SU-DHL-6 (cell line): ENCODE measurements around the gene AGPAT2.

Source experiments
- CTCF ChIP-seq: fragments of 200-600 bp; sonication (generic); IDR thresholded peaks from one replicate; pipeline ENCODE4 v1.5.1; 2017; ENCODE audit warnings: antibody characterized with exemption, mild to moderate bottlenecking, low read length, moderate library complexity; ENCODE audit not compliant: insufficient read depth, poor library complexity, severe bottlenecking
- EZH2phosphoT487 ChIP-seq: fragments of 200-600 bp; sonication (generic), shearing (Covaris generic); conservative IDR thresholded peaks from 2 replicates; pipeline ENCODE4 v1.6.1; 2018; ENCODE audit warnings: mild to moderate bottlenecking, antibody characterized with exemption, low read length, moderate library complexity, mixed read lengths

GRCh38 chr9:136683173-136683745, 4.0 kb downstream of the AGPAT2 start:
- TF ChIP-seq EZH2phosphoT487 (no peak), CTCF (no peak)
